Sigmoid colon (tissue), 4 donors: ENCODE data around the gene STOML1.

Source experiments
- EP300 ChIP-seq, 4 donors: sonication (generic); formaldehyde crosslinking; IDR thresholded peaks; one replicate each; pipeline ENCODE4 v1.6.1; 2017; ENCODE audit warnings: antibody characterized with exemption in 4 of 4
- POLR2A ChIP-seq, 2 donors: fragments of 450-650 bp; IDR thresholded peaks; one replicate each; pipeline ENCODE4 v1.6.1; 2016; ENCODE audit warnings: antibody characterized with exemption in 2 of 2, mild to moderate bottlenecking in 2 of 2, moderate library complexity in 2 of 2
- POLR2AphosphoS5 ChIP-seq, 4 donors: sonication (generic); formaldehyde crosslinking; IDR thresholded peaks; one replicate each; pipeline ENCODE4 v1.6.1; 2017; ENCODE audit warnings: antibody characterized with exemption in 4 of 4
- TF ChIP-seq, protein P1 (sequence below), 4 experiments: fragments of 450-650 bp in 3 of 4; fragments of 200-600 bp in 1 of 4; IDR thresholded peaks; one replicate each; pipeline ENCODE4 v1.5.1; 2016 to 2019; ENCODE audit warnings: antibody characterized with exemption in 4 of 4, mild to moderate bottlenecking in 3 of 4, moderate library complexity in 2 of 4

DNA sequence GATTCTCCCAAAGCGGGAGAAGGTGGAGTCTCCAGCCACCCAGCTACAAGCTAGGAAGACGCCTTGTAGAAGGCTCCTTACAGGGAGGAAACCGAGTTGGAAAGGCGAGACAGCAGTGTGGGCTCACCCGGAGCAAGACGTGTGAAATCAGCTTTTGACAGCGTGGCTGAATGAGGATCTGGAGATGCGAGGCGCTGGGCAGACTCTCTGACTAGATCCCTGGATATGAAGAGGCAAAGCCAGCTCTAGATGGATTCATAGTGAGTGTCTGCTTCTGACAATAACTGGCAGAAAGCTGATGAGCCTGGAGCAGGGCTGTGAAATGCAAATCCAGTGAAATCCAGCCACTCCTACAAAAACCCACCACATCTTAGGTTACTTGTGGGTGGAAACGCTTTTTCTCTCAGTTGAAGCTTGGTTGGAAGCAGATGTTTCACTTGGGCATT lies 49.2 kb upstream of the STOML1 start:
- TF ChIP-seq, protein P1, sequence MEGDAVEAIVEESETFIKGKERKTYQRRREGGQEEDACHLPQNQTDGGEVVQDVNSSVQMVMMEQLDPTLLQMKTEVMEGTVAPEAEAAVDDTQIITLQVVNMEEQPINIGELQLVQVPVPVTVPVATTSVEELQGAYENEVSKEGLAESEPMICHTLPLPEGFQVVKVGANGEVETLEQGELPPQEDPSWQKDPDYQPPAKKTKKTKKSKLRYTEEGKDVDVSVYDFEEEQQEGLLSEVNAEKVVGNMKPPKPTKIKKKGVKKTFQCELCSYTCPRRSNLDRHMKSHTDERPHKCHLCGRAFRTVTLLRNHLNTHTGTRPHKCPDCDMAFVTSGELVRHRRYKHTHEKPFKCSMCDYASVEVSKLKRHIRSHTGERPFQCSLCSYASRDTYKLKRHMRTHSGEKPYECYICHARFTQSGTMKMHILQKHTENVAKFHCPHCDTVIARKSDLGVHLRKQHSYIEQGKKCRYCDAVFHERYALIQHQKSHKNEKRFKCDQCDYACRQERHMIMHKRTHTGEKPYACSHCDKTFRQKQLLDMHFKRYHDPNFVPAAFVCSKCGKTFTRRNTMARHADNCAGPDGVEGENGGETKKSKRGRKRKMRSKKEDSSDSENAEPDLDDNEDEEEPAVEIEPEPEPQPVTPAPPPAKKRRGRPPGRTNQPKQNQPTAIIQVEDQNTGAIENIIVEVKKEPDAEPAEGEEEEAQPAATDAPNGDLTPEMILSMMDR (IDR thresholded peaks at IDR 0.05), result no peak
- TF ChIP-seq POLR2AphosphoS5 (IDR thresholded peaks at IDR 0.05), result no peak
- TF ChIP-seq POLR2A (IDR thresholded peaks at IDR 0.05), result no peak
- TF ChIP-seq EP300 (IDR thresholded peaks at IDR 0.05), result no peak
